HG02798 (cell line): ENCODE measurements around the gene REG4.

Experiments
- ATAC-seq: cut with Tn5 transposase; IDR thresholded peaks from one replicate; pipeline ENCODE4 v1.9.1; 2021; ENCODE audit warnings: mild to moderate bottlenecking; ENCODE audit not compliant: unreplicated experiment, poor library complexity

Gene REG4

GRCh38 chr1:119782631-119783325, 28.5 kb downstream of the REG4 start:
- ATAC-seq, result no peak

- no peak for ATAC-seq
Observed at GRCh38 chr1:119781434-119782210, 29.6 kb downstream of the REG4 start.

GRCh38 chr1:119779869-119780356, 31.3 kb downstream of the REG4 start:
- no peak for ATAC-seq

- ATAC-seq, result no peak
Observed at GRCh38 chr1:119778886-119779560, 32.2 kb downstream of the REG4 start.

- no peak for ATAC-seq
Observed at GRCh38 chr1:119778359-119778758, 32.9 kb downstream of the REG4 start.

- ATAC-seq, result no peak
Observed at GRCh38 chr1:119774746-119775490, 36.3 kb downstream of the REG4 start.

- ATAC-seq, result no peak
Observed at GRCh38 chr1:119773711-119774241, 37.5 kb downstream of the REG4 start.

GRCh38 chr1:119772298-119772697, 39.0 kb downstream of the REG4 start:
- ATAC-seq, result no peak

- ATAC-seq, result no peak
Observed at GRCh38 chr1:119771770-119772169, 39.5 kb downstream of the REG4 start.

GRCh38 chr1:119771016-119771415, 40.2 kb downstream of the REG4 start:
- ATAC-seq, result no peak

- no peak for ATAC-seq
Observed at GRCh38 chr1:119768778-119769177, 42.5 kb downstream of the REG4 start, which contains the start of gene HMGCS2. TSS of gene HMGCS2 (minus strand) at chr1:119768905. CDS start at chr1:119768844, 61 bp downstream.

GRCh38 chr1:119767486-119767885, 43.8 kb downstream of the REG4 start:
- no peak for ATAC-seq

GRCh38 chr1:119766374-119766794, 44.9 kb downstream of the REG4 start:
- no peak for ATAC-seq

GRCh38 chr1:119764220-119764619, 47.0 kb downstream of the REG4 start:
- no peak for ATAC-seq

- no peak for ATAC-seq
Observed at GRCh38 chr1:119762953-119763352, 48.3 kb downstream of the REG4 start.

GRCh38 chr1:119762409-119762808, 48.9 kb downstream of the REG4 start:
- ATAC-seq, result no peak

- ATAC-seq, result no peak
Observed at GRCh38 chr1:119758584-119758983, 52.7 kb downstream of the REG4 start.

- ATAC-seq, result no peak
Observed at GRCh38 chr1:119752592-119752991, 58.7 kb downstream of the REG4 start.

GRCh38 chr1:119748040-119748439, 63.2 kb downstream of the REG4 start:
- ATAC-seq, result no peak

GRCh38 chr1:119747451-119747850, 63.8 kb downstream of the REG4 start:
- no peak for ATAC-seq
